ENCODE measurements around the gene DCAF12. TPM values are rescaled to one million over a fixed set of nuclear protein-coding genes. Genes with fewer than 3 reads are reported as not detected.

DCAF12 gene
- total RNA-seq, 1 experiment from 2014 or later, result 38.3 TPM

- POLR2A ChIA-PET, result interaction anchor here (0.6 kb wide), 1 partner anchor 44 kb away, joined by 3 read pairs; no protein-coding TSS in a partner anchor
- no TSS peak for BruUV-seq (replicated peaks)
These were observed 754 bp downstream of the DCAF12 start for GRCh38 chr9:34125681-34126206.

GRCh38 chr9:34124926-34125325 is 1.6 kb downstream of the DCAF12 start:
- TF ChIP-seq REST (IDR thresholded peaks at IDR 0.05; ENCODE audit: insufficient read depth in 1 of 2, low read depth in 2 of 2, low read length in 1 of 2), result no peak
- TF ChIP-seq TCF7L2 (IDR thresholded peaks at IDR 0.05; ENCODE audit: low read depth, low read length), result no peak
- no peak for TF ChIP-seq SIN3A (IDR thresholded peaks at IDR 0.05; ENCODE audit: borderline replicate concordance, insufficient read depth, low read depth, low read length)
- no peak for TF ChIP-seq POLR2AphosphoS5 (IDR thresholded peaks at IDR 0.05; ENCODE audit: low read depth, low read length)
- TF ChIP-seq CTCF (IDR thresholded peaks at IDR 0.05), result no peak
- ChIA-PET CTCF (no interaction called here), POLR2A (no interaction called here)
- H3K27ac ChIP-seq (ENCODE audit: low read length), result peak overlapping the region; percentile 92
- H3K36me3 ChIP-seq (ENCODE audit: control insufficient read depth, insufficient read depth, low read length), result peaks cover 7% of the 10 kb centered on the region
- intact Hi-C loops (cut with micrococcal nuclease; ENCODE audit: unreplicated experiment) (loop anchor here (5.0 kb wide), 1 partner anchor 53 kb away; no protein-coding TSS in a partner anchor), in situ Hi-C loops (cut with HindIII; ENCODE audit: low pct_unique_long_range_greater_than_20kb, low sequenced_read_pairs) (no loop called here)
- H3K9me3 ChIP-seq (ENCODE audit: control insufficient read depth, insufficient read depth, low read depth, low read length), result no peaks in the 10 kb centered on the region
- peaks cover 17% of the 10 kb centered on the region for H3K4me1 ChIP-seq (ENCODE audit: control insufficient read depth, insufficient read depth, low read length)
- DNase-seq (ENCODE audit: low read depth, low spot score), result no peak
- H3K27me3 ChIP-seq (ENCODE audit: control insufficient read depth, insufficient read depth, low read length), result no peaks in the 10 kb centered on the region
- ATAC-seq, result no peak
- BruUV-seq (replicated peaks), result no TSS peak
- peak overlapping the region; percentile 86 to 90 for H3K4me3 ChIP-seq (ENCODE audit: low read depth in 2 of 2, low read length in 2 of 2)

More at GRCh38 chr9:34125681-34126206, 754 bp downstream of the DCAF12 start:
- DNase-seq (ENCODE audit: low read depth, low spot score) (no peak), ATAC-seq (peak; percentile 25)
- peak overlapping the region; percentile 86 to 90 for H3K4me3 ChIP-seq (ENCODE audit: low read depth in 2 of 2, low read length in 2 of 2)
- intact Hi-C loops (cut with micrococcal nuclease; ENCODE audit: unreplicated experiment) (no loop called here), in situ Hi-C loops (cut with HindIII; ENCODE audit: low pct_unique_long_range_greater_than_20kb, low sequenced_read_pairs) (no loop called here)
- CTCF ChIA-PET, result no interaction called here
- H3K4me1 ChIP-seq (ENCODE audit: control insufficient read depth, insufficient read depth, low read length), result peaks cover 17% of the 10 kb centered on the region
- H3K27ac ChIP-seq (ENCODE audit: low read length), result peak overlapping the region; percentile 92
- H3K9me3 ChIP-seq (ENCODE audit: control insufficient read depth, insufficient read depth, low read depth, low read length), result no peaks in the 10 kb centered on the region
- no peaks in the 10 kb centered on the region for H3K27me3 ChIP-seq (ENCODE audit: control insufficient read depth, insufficient read depth, low read length)
- TF ChIP-seq TCF7L2 (IDR thresholded peaks at IDR 0.05; ENCODE audit: low read depth, low read length), result no peak
- TF ChIP-seq CTCF (IDR thresholded peaks at IDR 0.05), result no peak
- TF ChIP-seq SIN3A (IDR thresholded peaks at IDR 0.05; ENCODE audit: borderline replicate concordance, insufficient read depth, low read depth, low read length), result no peak
- no peak for TF ChIP-seq REST (IDR thresholded peaks at IDR 0.05; ENCODE audit: insufficient read depth in 1 of 2, low read depth in 2 of 2, low read length in 1 of 2)
- TF ChIP-seq POLR2AphosphoS5 (IDR thresholded peaks at IDR 0.05; ENCODE audit: low read depth, low read length), result no peak
- peaks cover 7% of the 10 kb centered on the region for H3K36me3 ChIP-seq (ENCODE audit: control insufficient read depth, insufficient read depth, low read length)

All from Panc1 (cell line).